Hepatocyte (in vitro differentiated cells): ENCODE data around the gene LSM5. TPM values are rescaled to one million over a fixed set of nuclear protein-coding genes. Genes with fewer than 3 reads are reported as not detected.

Source experiments
- DNase-seq: peaks from one replicate; pipeline ENCODE4 v3.0.0-alpha.2; 2016; ENCODE audit warnings: low spot score
- H2AFZ ChIP-seq: fragments of 200-600 bp; sonication (generic); 2 replicates; pipeline ENCODE4 v1.6.0; 2016; ENCODE audit warnings: antibody characterized with exemption, mild to moderate bottlenecking
- H3K27ac ChIP-seq: fragments of 200-600 bp; sonication (generic); 2 replicates; pipeline ENCODE4 v1.5.1; 2016; ENCODE audit warnings: mild to moderate bottlenecking
- H3K27me3 ChIP-seq: fragments of 200-600 bp; sonication (generic); 2 replicates; pipeline ENCODE4 v1.6.1; 2016
- H3K36me3 ChIP-seq: fragments of 200-600 bp; sonication (generic); replicated peaks from 2 replicates; pipeline ENCODE4 v1.5.1; 2016; ENCODE audit warnings: low read depth; ENCODE audit not compliant: insufficient read depth
- H3K4me1 ChIP-seq: fragments of 200-600 bp; sonication (generic); 2 replicates; pipeline ENCODE4 v1.5.1; 2016; ENCODE audit warnings: mild to moderate bottlenecking, moderate library complexity; ENCODE audit not compliant: insufficient read depth
- H3K4me2 ChIP-seq: fragments of 200-600 bp; sonication (generic); 2 replicates; pipeline ENCODE4 v1.6.0; 2016
- H3K4me3 ChIP-seq: fragments of 200-600 bp; sonication (generic); 2 replicates; pipeline ENCODE4 v1.5.1; 2016; ENCODE audit warnings: mild to moderate bottlenecking
- H3K79me2 ChIP-seq: fragments of 200-600 bp; sonication (generic); 2 replicates; pipeline ENCODE4 v1.6.0; 2017; ENCODE audit warnings: mild to moderate bottlenecking
- H3K9me2 ChIP-seq: fragments of 200-600 bp; sonication (generic); replicated peaks from 2 replicates; pipeline ENCODE4 v1.6.0; 2017; ENCODE audit warnings: mild to moderate bottlenecking; ENCODE audit not compliant: insufficient read depth
- H3K9me3 ChIP-seq: fragments of 200-600 bp; sonication (generic); 2 replicates; pipeline ENCODE4 v1.5.1; 2016; ENCODE audit warnings: low read depth, mild to moderate bottlenecking
- H4K20me1 ChIP-seq: fragments of 200-600 bp; sonication (generic); 2 replicates; pipeline ENCODE4 v1.6.0; 2016; ENCODE audit warnings: mild to moderate bottlenecking; ENCODE audit not compliant: insufficient read depth, poor library complexity, severe bottlenecking
- CTCF ChIP-seq: fragments of 200-600 bp; sonication (generic); IDR thresholded peaks from 2 replicates; pipeline ENCODE4 v1.5.1; 2016; ENCODE audit warnings: antibody characterized with exemption, mild to moderate bottlenecking; ENCODE audit not compliant: poor library complexity
- EZH2 ChIP-seq: fragments of 200-600 bp; sonication (generic); IDR thresholded peaks from 2 replicates; pipeline ENCODE4 v1.6.1; 2016; ENCODE audit warnings: antibody characterized with exemption, mild to moderate bottlenecking, borderline replicate concordance
- EZH2phosphoT487 ChIP-seq: fragments of 200-600 bp; sonication (generic); IDR thresholded peaks from one replicate; pipeline ENCODE4 v1.6.1; 2018; ENCODE audit warnings: antibody characterized with exemption, mild to moderate bottlenecking, low read depth, moderate library complexity; ENCODE audit not compliant: unreplicated experiment, severe bottlenecking
- WGBS: methylation state at CpG from one replicate; pipeline ENCODE4 v1.1.6; 2016; ENCODE audit warnings: low lambda C conversion rate; ENCODE audit errors: missing lambda C conversion rate; 5-methylcytosine and 5-hydroxymethylcytosine counted together
- polyA plus RNA-seq: library from polyadenylated mRNA; unstranded; fragments of >200 nt; fragmentation: Nextera tagmentation; extraction: Ambion mirVana; gene quantifications from 2 replicates; pipeline ENCODE4 v1.2.1, GENCODE V29; 2016
- total RNA-seq: library from RNA; depleted of rRNA; stranded (reverse); fragments of >200 nt; gene quantifications from 2 replicates; pipeline ENCODE4 v1.2.3, GENCODE V29; 2014

Gene LSM5
- total RNA-seq (36.4 and 38.4 TPM in 2 replicates), polyA plus RNA-seq (92.7 and 98.9 TPM in 2 replicates)

GRCh38 chr7:32490127-32490796, at the start of gene LSM5:
TSS of gene LSM5 (minus strand) at chr7:32490380. CDS start at chr7:32490365, 15 bp downstream.
- H3K4me1 ChIP-seq: peaks cover 12% of the 10 kb centered on the region
- H2AFZ ChIP-seq: peak within 1 kb of the TSS; percentile 76
- 1% methylated on average over 38 of the region's 38 CpGs for WGBS
- H3K4me3 ChIP-seq: peak within 1 kb of the TSS; percentile 74
- H3K79me2 ChIP-seq: peaks cover 25% of the 10 kb centered on the region
- H3K9me3 ChIP-seq: no peaks in the 10 kb centered on the region
- H3K9me2 ChIP-seq: no peaks in the 10 kb centered on the region
- no peaks in the 10 kb centered on the region for H3K36me3 ChIP-seq
- H3K4me2 ChIP-seq: peak within 1 kb of the TSS; percentile 74
- H4K20me1 ChIP-seq: no peaks in the 10 kb centered on the region
- H3K27ac ChIP-seq: peak within 1 kb of the TSS; percentile 83
- DNase-seq: peak; percentile 95
- TF ChIP-seq EZH2phosphoT487 (no peak), CTCF (no peak), EZH2 (no peak)
- no peaks in the 10 kb centered on the region for H3K27me3 ChIP-seq

- Histone ChIP-seq H4K20me1 (peaks cover 3% of the 10 kb centered on the region), H3K36me3 (no peaks in the 10 kb centered on the region), H3K4me1 (no peaks in the 10 kb centered on the region), H2AFZ (no peak overlapping the region), H3K27ac (no peak overlapping the region), H3K9me2 (no peaks in the 10 kb centered on the region), H3K27me3 (no peaks in the 10 kb centered on the region), H3K79me2 (peaks cover 81% of the 10 kb centered on the region), H3K4me2 (no peak overlapping the region), H3K4me3 (no peak overlapping the region), H3K9me3 (no peaks in the 10 kb centered on the region)
- no peak for DNase-seq
- TF ChIP-seq EZH2: no peak
- TF ChIP-seq EZH2phosphoT487: no peak
- no peak for TF ChIP-seq CTCF
- WGBS: 95% methylated on average over 2 of the region's 2 CpGs
Measured at GRCh38 chr7:32539366-32539765, 49.2 kb upstream of the LSM5 start.

GRCh38 chr7:32537760-32538159, 47.6 kb upstream of the LSM5 start:
- Histone ChIP-seq H3K79me2 (peaks cover 77% of the 10 kb centered on the region), H3K4me1 (no peaks in the 10 kb centered on the region), H3K36me3 (no peaks in the 10 kb centered on the region), H3K4me3 (no peak overlapping the region), H3K9me2 (no peaks in the 10 kb centered on the region), H3K27ac (no peak overlapping the region), H2AFZ (no peak overlapping the region), H3K4me2 (no peak overlapping the region), H3K9me3 (no peaks in the 10 kb centered on the region), H4K20me1 (peaks cover 4% of the 10 kb centered on the region), H3K27me3 (no peaks in the 10 kb centered on the region)
- DNase-seq: no peak
- no peak for TF ChIP-seq EZH2phosphoT487
- TF ChIP-seq EZH2: no peak
- no peak for TF ChIP-seq CTCF
- WGBS: 74% methylated on average over 4 of the region's 4 CpGs
